Activated CD4-positive, alpha-beta T cell treated with anti-CD3 and anti-CD28 coated beads, Interleukin-2, amount 10 ng/mL, durations not matched to agents 24 days and 14 days (primary cell): ENCODE measurements around the gene GAS2. TPM values are rescaled to one million over a fixed set of nuclear protein-coding genes. Genes with fewer than 3 reads are reported as not detected.

Experiments used
- DNase-seq: peaks from one replicate; pipeline ENCODE4 v3.0.0; 2022
- H3K27ac Mint-ChIP-seq: one replicate; pipeline ENCODE4 v1.8.0; 2022; ENCODE audit warnings: mild to moderate bottlenecking, mixed read lengths
- H3K27me3 Mint-ChIP-seq: one replicate; pipeline ENCODE4 v1.8.0; 2022; ENCODE audit warnings: mixed read lengths
- H3K36me3 Mint-ChIP-seq: one replicate; pipeline ENCODE4 v1.8.0; 2022; ENCODE audit warnings: low read depth, mild to moderate bottlenecking, mixed read lengths
- H3K4me1 Mint-ChIP-seq: one replicate; pipeline ENCODE4 v1.8.0; 2021; ENCODE audit warnings: mixed read lengths
- H3K4me3 Mint-ChIP-seq: one replicate; pipeline ENCODE4 v1.8.0; 2022; ENCODE audit warnings: mild to moderate bottlenecking, moderate library complexity, mixed read lengths
- H3K9me3 Mint-ChIP-seq: one replicate; pipeline ENCODE4 v1.8.0; 2021; ENCODE audit warnings: mixed read lengths
- intact Hi-C: fragments of 100-400 bp; cut with micrococcal nuclease; formaldehyde crosslinking; loops from one replicate; pipeline ENCODE4 v1.15.1; 2023
- total RNA-seq: library from RNA; stranded (reverse); gene quantifications from 2 replicates; pipeline ENCODE4 v1.2.3, GENCODE V29; 2022

GAS2 gene
- total RNA-seq, 1 donor from 2014 or later: 2.0 TPM

- intact Hi-C loops: no loop called here
- Mint-ChIP-seq H3K4me3 (no peak overlapping the region), H3K27me3 (peaks cover 3% of the 10 kb centered on the region), H3K4me1 (no peaks in the 10 kb centered on the region), H3K9me3 (no peaks in the 10 kb centered on the region), H3K27ac (no peak overlapping the region), H3K36me3 (no peaks in the 10 kb centered on the region)
- DNase-seq: no peak
These were observed 56.9 kb downstream of the GAS2 start for GRCh38 chr11:22723274-22723673.

- no peak for DNase-seq
- intact Hi-C loops: no loop called here
- peaks cover 1% of the 10 kb centered on the region for H3K27me3 Mint-ChIP-seq
- no peaks in the 10 kb centered on the region for H3K36me3 Mint-ChIP-seq
- no peak overlapping the region for H3K27ac Mint-ChIP-seq
- no peaks in the 10 kb centered on the region for H3K9me3 Mint-ChIP-seq
- no peaks in the 10 kb centered on the region for H3K4me1 Mint-ChIP-seq
- H3K4me3 Mint-ChIP-seq: no peak overlapping the region
These were observed 58.7 kb downstream of the GAS2 start for GRCh38 chr11:22725079-22725478.

- no peak for DNase-seq
- Mint-ChIP-seq H3K27ac (no peak overlapping the region), H3K4me1 (no peaks in the 10 kb centered on the region), H3K9me3 (no peaks in the 10 kb centered on the region), H3K4me3 (no peak overlapping the region), H3K27me3 (no peaks in the 10 kb centered on the region), H3K36me3 (no peaks in the 10 kb centered on the region)
- intact Hi-C loops: no loop called here
These were observed 62.4 kb downstream of the GAS2 start for GRCh38 chr11:22728600-22729389.

GRCh38 chr11:22730319-22730718 lies 63.9 kb downstream of the GAS2 start:
- DNase-seq: no peak
- intact Hi-C loops: loop anchor here (1.0 kb wide), 1 partner anchor 60 kb away; no protein-coding TSS in a partner anchor
- H3K9me3 Mint-ChIP-seq: no peaks in the 10 kb centered on the region
- H3K36me3 Mint-ChIP-seq: no peaks in the 10 kb centered on the region
- no peak overlapping the region for H3K4me3 Mint-ChIP-seq
- H3K27ac Mint-ChIP-seq: no peak overlapping the region
- no peaks in the 10 kb centered on the region for H3K27me3 Mint-ChIP-seq
- no peaks in the 10 kb centered on the region for H3K4me1 Mint-ChIP-seq

- intact Hi-C loops: no loop called here
- Mint-ChIP-seq H3K9me3 (no peaks in the 10 kb centered on the region), H3K27me3 (peaks cover 1% of the 10 kb centered on the region), H3K27ac (no peak overlapping the region), H3K4me3 (no peak overlapping the region), H3K36me3 (no peaks in the 10 kb centered on the region), H3K4me1 (no peaks in the 10 kb centered on the region)
- no peak for DNase-seq
These were observed 66.2 kb downstream of the GAS2 start for GRCh38 chr11:22732588-22732987.

- no peak overlapping the region for H3K27ac Mint-ChIP-seq
- peaks cover 1% of the 10 kb centered on the region for H3K27me3 Mint-ChIP-seq
- H3K36me3 Mint-ChIP-seq: no peaks in the 10 kb centered on the region
- no peaks in the 10 kb centered on the region for H3K9me3 Mint-ChIP-seq
- H3K4me3 Mint-ChIP-seq: no peak overlapping the region
- DNase-seq: no peak
- no peaks in the 10 kb centered on the region for H3K4me1 Mint-ChIP-seq
- intact Hi-C loops: no loop called here
These were observed 67.3 kb downstream of the GAS2 start for GRCh38 chr11:22733475-22734248.

- peaks cover 1% of the 10 kb centered on the region for H3K27me3 Mint-ChIP-seq
- intact Hi-C loops: no loop called here
These were observed 68.4 kb downstream of the GAS2 start for GRCh38 chr11:22734628-22735345.

GRCh38 chr11:22742157-22742613 lies 75.8 kb downstream of the GAS2 start:
- H3K9me3 Mint-ChIP-seq: no peaks in the 10 kb centered on the region
- H3K27me3 Mint-ChIP-seq: peaks cover 3% of the 10 kb centered on the region
- DNase-seq: no peak
- no peak overlapping the region for H3K4me3 Mint-ChIP-seq
- intact Hi-C loops: no loop called here
- H3K36me3 Mint-ChIP-seq: no peaks in the 10 kb centered on the region
- peak overlapping the region; percentile 3 for H3K27ac Mint-ChIP-seq
- H3K4me1 Mint-ChIP-seq: no peaks in the 10 kb centered on the region

More at GRCh38 chr11:22734628-22735345, 68.4 kb downstream of the GAS2 start:
- no peaks in the 10 kb centered on the region for H3K36me3 Mint-ChIP-seq
- no peak for DNase-seq
- no peak overlapping the region for H3K4me3 Mint-ChIP-seq
- no peaks in the 10 kb centered on the region for H3K9me3 Mint-ChIP-seq
- H3K4me1 Mint-ChIP-seq: no peaks in the 10 kb centered on the region
- H3K27ac Mint-ChIP-seq: no peak overlapping the region

- no peaks in the 10 kb centered on the region for H3K36me3 Mint-ChIP-seq
- H3K27ac Mint-ChIP-seq: no peak overlapping the region
- peaks cover 5% of the 10 kb centered on the region for H3K4me1 Mint-ChIP-seq
- H3K27me3 Mint-ChIP-seq: peaks cover 3% of the 10 kb centered on the region
- DNase-seq: no peak
- no peak overlapping the region for H3K4me3 Mint-ChIP-seq
- intact Hi-C loops: no loop called here
- H3K9me3 Mint-ChIP-seq: no peaks in the 10 kb centered on the region
These were observed 83.1 kb downstream of the GAS2 start for GRCh38 chr11:22749536-22749935.

GRCh38 chr11:22752908-22753310 lies 86.5 kb downstream of the GAS2 start:
- no peaks in the 10 kb centered on the region for H3K36me3 Mint-ChIP-seq
- H3K4me3 Mint-ChIP-seq: no peak overlapping the region
- H3K9me3 Mint-ChIP-seq: no peaks in the 10 kb centered on the region
- H3K4me1 Mint-ChIP-seq: peaks cover 5% of the 10 kb centered on the region
- intact Hi-C loops: no loop called here
- H3K27me3 Mint-ChIP-seq: peaks cover 2% of the 10 kb centered on the region
- H3K27ac Mint-ChIP-seq: no peak overlapping the region
- no peak for DNase-seq

GRCh38 chr11:22753416-22753815 lies 87.0 kb downstream of the GAS2 start:
- no peaks in the 10 kb centered on the region for H3K9me3 Mint-ChIP-seq
- H3K4me1 Mint-ChIP-seq: peaks cover 5% of the 10 kb centered on the region
- no peak for DNase-seq
- no peak overlapping the region for H3K4me3 Mint-ChIP-seq
- intact Hi-C loops: no loop called here
- H3K36me3 Mint-ChIP-seq: no peaks in the 10 kb centered on the region
- no peak overlapping the region for H3K27ac Mint-ChIP-seq
- H3K27me3 Mint-ChIP-seq: peaks cover 2% of the 10 kb centered on the region

- no peaks in the 10 kb centered on the region for H3K4me1 Mint-ChIP-seq
- H3K4me3 Mint-ChIP-seq: no peak overlapping the region
- intact Hi-C loops: no loop called here
- DNase-seq: no peak
- no peaks in the 10 kb centered on the region for H3K9me3 Mint-ChIP-seq
- no peak overlapping the region for H3K27ac Mint-ChIP-seq
- no peaks in the 10 kb centered on the region for H3K36me3 Mint-ChIP-seq
- no peaks in the 10 kb centered on the region for H3K27me3 Mint-ChIP-seq
These were observed 94.7 kb downstream of the GAS2 start for GRCh38 chr11:22761066-22761465.

GRCh38 chr11:22763166-22763565 lies 96.8 kb downstream of the GAS2 start:
- no peaks in the 10 kb centered on the region for H3K36me3 Mint-ChIP-seq

GRCh38 chr11:22764735-22765134 lies 98.3 kb downstream of the GAS2 start:
- Mint-ChIP-seq H3K27me3 (no peaks in the 10 kb centered on the region), H3K27ac (no peak overlapping the region), H3K36me3 (no peaks in the 10 kb centered on the region), H3K4me3 (no peak overlapping the region), H3K9me3 (no peaks in the 10 kb centered on the region), H3K4me1 (no peaks in the 10 kb centered on the region)
- intact Hi-C loops: no loop called here
- DNase-seq: no peak

More at GRCh38 chr11:22763166-22763565, 96.8 kb downstream of the GAS2 start:
- Mint-ChIP-seq H3K4me3 (no peak overlapping the region), H3K4me1 (no peaks in the 10 kb centered on the region), H3K27ac (no peak overlapping the region), H3K9me3 (no peaks in the 10 kb centered on the region), H3K27me3 (no peaks in the 10 kb centered on the region)
- DNase-seq: no peak
- intact Hi-C loops: no loop called here
